Measurements from ENCODE around the gene DCTN5.

Gene DCTN5

DNA sequence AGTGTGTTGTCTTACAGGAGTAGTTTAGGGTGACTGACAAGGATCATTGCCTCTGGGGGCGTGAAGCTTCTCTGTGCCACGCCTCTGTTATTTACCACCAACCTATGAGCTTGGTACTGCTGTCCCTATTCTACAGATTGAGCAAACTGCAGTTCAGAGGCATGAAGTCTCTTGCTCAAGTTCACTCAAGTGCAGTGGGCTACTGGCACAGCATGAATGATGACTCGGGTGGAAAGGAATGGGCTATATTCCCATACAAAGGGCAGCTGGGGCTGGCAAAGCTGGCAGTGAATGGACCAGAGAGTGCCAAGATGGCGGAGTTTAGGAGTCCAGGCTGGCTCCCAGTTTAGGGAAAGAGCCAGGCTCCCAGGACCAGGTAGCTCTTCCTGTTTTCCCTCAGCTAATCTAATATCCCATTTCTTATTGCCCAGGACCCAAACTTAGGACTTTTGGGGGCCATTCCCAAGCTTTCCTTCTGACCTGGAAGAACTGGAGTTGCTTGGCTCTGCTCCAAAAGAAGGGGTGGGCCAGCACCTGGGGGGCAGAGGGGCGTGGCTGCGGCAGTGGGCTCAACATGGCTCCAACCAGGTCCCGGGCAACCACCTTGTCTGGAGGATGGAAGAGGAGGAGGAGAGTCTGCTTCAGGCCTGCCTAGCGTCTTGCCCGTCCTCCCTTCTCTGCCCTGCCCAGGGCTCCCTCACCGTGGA, 50.4 kb downstream of the DCTN5 start:
- no peaks in the 10 kb centered on the region for H3K27me3 Mint-ChIP-seq (ENCODE audit: low read depth, poor library complexity)
- H3K27ac Mint-ChIP-seq = no peak overlapping the region
- H3K36me3 Mint-ChIP-seq (ENCODE audit: low read depth) = peaks cover 31% of the 10 kb centered on the region
- H3K4me3 Mint-ChIP-seq = no peak overlapping the region
- TF ChIP-seq CTCF (IDR thresholded peaks at IDR 0.05) = no peak
- DNase-seq = no peak
- H3K4me1 Mint-ChIP-seq = peaks cover 17% of the 10 kb centered on the region
- H3K9me3 Mint-ChIP-seq = no peaks in the 10 kb centered on the region

GRCh38 chr16:23692190-23692837, 51.0 kb downstream of the DCTN5 start:
- Mint-ChIP-seq H3K4me1 (peaks cover 17% of the 10 kb centered on the region), H3K9me3 (no peaks in the 10 kb centered on the region), H3K36me3 (ENCODE audit: low read depth) (peaks cover 24% of the 10 kb centered on the region), H3K4me3 (no peak overlapping the region), H3K27ac (no peak overlapping the region), H3K27me3 (ENCODE audit: low read depth, poor library complexity) (no peaks in the 10 kb centered on the region)
- DNase-seq = no peak
- TF ChIP-seq CTCF (IDR thresholded peaks at IDR 0.05) = no peak

GRCh38 chr16:23694265-23694643, 53.0 kb downstream of the DCTN5 start:
- Mint-ChIP-seq H3K4me3 (peak overlapping the region; percentile 81), H3K27me3 (ENCODE audit: low read depth, poor library complexity) (no peaks in the 10 kb centered on the region), H3K27ac (no peak overlapping the region), H3K36me3 (ENCODE audit: low read depth) (peaks cover 8% of the 10 kb centered on the region), H3K4me1 (peaks cover 17% of the 10 kb centered on the region), H3K9me3 (no peaks in the 10 kb centered on the region)
- no peak for DNase-seq
- no peak for TF ChIP-seq CTCF (IDR thresholded peaks at IDR 0.05)

DNA sequence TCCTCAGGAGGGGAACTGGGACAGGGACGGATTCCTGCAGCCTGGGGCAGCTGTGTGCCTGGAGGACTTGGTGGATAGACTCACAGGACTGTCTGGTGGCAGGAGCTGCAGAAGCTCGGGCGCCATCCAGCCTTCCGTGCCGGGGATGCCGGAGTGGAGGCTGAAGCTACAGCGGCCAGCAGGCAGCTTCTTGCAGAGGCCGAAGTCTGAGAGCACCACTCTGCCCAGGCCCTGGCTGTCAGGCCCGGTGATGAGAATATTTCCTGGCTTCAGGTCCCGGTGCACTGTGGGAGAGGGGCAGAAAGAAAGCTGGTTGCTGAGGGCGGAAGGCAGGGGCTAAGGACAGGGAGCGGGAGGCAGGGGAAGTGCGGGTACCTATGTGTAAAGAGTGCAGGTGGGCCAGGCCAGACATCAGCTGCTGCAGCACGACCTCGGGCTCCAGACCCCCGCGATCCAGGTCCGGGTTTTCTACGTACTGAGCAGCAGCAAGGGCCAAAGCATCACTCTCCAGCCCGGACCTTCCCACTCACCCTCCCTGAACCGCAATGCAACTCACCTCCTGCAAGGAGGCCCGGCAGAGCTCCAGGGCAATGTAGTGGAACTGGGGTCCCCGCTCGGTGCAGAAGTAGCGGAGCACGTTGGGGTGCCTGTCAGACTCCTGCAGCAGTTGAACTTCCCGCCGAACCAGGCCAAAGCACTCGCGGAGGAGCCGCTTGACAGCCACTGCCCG, 53.5 kb downstream of the DCTN5 start:
- no peaks in the 10 kb centered on the region for H3K9me3 Mint-ChIP-seq
- peaks cover 2% of the 10 kb centered on the region for H3K36me3 Mint-ChIP-seq (ENCODE audit: low read depth)
- H3K27ac Mint-ChIP-seq = peak overlapping the region; percentile 87
- peaks cover 17% of the 10 kb centered on the region for H3K4me1 Mint-ChIP-seq
- no peaks in the 10 kb centered on the region for H3K27me3 Mint-ChIP-seq (ENCODE audit: low read depth, poor library complexity)
- H3K4me3 Mint-ChIP-seq = peak overlapping the region; percentile 81
- peak; percentile 75 for DNase-seq
- no peak for TF ChIP-seq CTCF (IDR thresholded peaks at IDR 0.05)

GRCh38 chr16:23695756-23696155, 54.5 kb downstream of the DCTN5 start:
- TF ChIP-seq CTCF (IDR thresholded peaks at IDR 0.05) = no peak

More at GRCh38 chr16:23695756-23696155, 54.5 kb downstream of the DCTN5 start:
- Mint-ChIP-seq H3K4me1 (peaks cover 22% of the 10 kb centered on the region), H3K27me3 (ENCODE audit: low read depth, poor library complexity) (peaks cover 3% of the 10 kb centered on the region), H3K27ac (no peak overlapping the region), H3K9me3 (no peaks in the 10 kb centered on the region), H3K36me3 (ENCODE audit: low read depth) (no peaks in the 10 kb centered on the region), H3K4me3 (peak overlapping the region; percentile 23)
- no peak for DNase-seq
